ENCODE measurements around the gene TMPRSS13. TPM values are rescaled to one million over a fixed set of nuclear protein-coding genes. Genes with fewer than 3 reads are reported as not detected.

Gene TMPRSS13
- polyA plus RNA-seq, 2 of the 4 experiments (the other 2 are of a cell fraction), result not detected

- no peak overlapping the region for H3K27ac ChIP-seq
- no peaks in the 10 kb centered on the region for H3K9me3 ChIP-seq
- no peak overlapping the region for H3K4me3 ChIP-seq
- ATAC-seq, result no peak
- WGBS (ENCODE audit: missing lambda C conversion rate), result 54% methylated on average over 3 of the region's 4 CpGs
- no peak for TF ChIP-seq NR3C1 (IDR thresholded peaks at IDR 0.05)
- DNase-seq (ENCODE audit: low read depth in 1 of 2, low spot score in 1 of 2), result no peak
- no peak overlapping the region for H3K4me2 ChIP-seq
- no peaks in the 10 kb centered on the region for H3K4me1 ChIP-seq
- POLR2A ChIA-PET, result no interaction called here
- CTCF ChIA-PET, result interaction anchor here (0.8 to 1.3 kb wide), 4 partner anchors 13 to 497 kb away, joined by 3 to 5 read pairs (median 3); no protein-coding TSS in a partner anchor
- FAIRE-seq, result no peak
These were observed 5.9 kb downstream of the TMPRSS13 start for GRCh38 chr11:117923275-117923674.

DNA sequence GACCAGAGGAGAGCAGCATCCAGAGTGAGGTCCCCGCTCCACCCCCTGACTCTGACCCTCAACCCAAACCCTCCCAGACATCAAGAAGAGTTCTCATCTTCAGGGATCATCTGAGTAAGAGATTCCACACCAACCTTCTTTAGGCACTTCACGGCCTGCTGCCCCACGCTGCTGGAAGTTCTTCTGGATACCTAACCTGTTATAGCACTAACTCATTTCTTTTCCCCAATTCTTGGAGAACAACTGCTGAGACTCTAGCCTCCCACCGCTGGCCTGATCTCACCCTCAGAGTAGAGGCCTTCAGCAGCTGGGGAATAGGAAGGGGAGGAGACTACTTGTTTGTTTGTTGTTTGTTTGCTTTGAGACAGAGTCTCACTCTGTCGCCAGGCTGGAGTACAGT lies 7.3 kb downstream of the TMPRSS13 start:
- 72% methylated on average over 5 of the region's 5 CpGs for WGBS (ENCODE audit: missing lambda C conversion rate)
- CTCF ChIA-PET, result interaction anchor here (0.8 to 0.9 kb wide), 2 partner anchors 103 to 131 kb away, joined by 3 read pairs; no protein-coding TSS in a partner anchor
- DNase-seq (ENCODE audit: low read depth in 1 of 2, low spot score in 1 of 2) (no peak), FAIRE-seq (no peak), ATAC-seq (no peak)
- no peaks in the 10 kb centered on the region for H3K4me1 ChIP-seq
- no peak overlapping the region for H3K4me2 ChIP-seq
- no peak overlapping the region for H3K27ac ChIP-seq
- H3K4me3 ChIP-seq, result no peak overlapping the region
- H3K9me3 ChIP-seq, result no peaks in the 10 kb centered on the region
- TF ChIP-seq TFCP2L1 (CRISPR knock-in tag; IDR thresholded peaks at IDR 0.05) (no peak), MAFK (IDR thresholded peaks at IDR 0.05; ENCODE audit: partially characterized antibody) (no peak), KDM5A (IDR thresholded peaks at IDR 0.05) (no peak), RAD21 (conservative IDR thresholded peaks at IDR 0.05 in 1 of 2, IDR thresholded peaks at IDR 0.05 in 1 of 2) (no peak), EP300 (IDR thresholded peaks at IDR 0.05) (no peak), CHD4 (IDR thresholded peaks at IDR 0.05; ENCODE audit: borderline replicate concordance) (no peak), NPAS2 (CRISPR knock-in tag; IDR thresholded peaks at IDR 0.05; ENCODE audit: borderline replicate concordance) (no peak), FOSB (CRISPR knock-in tag; IDR thresholded peaks at IDR 0.05) (no peak), FOSL2 (IDR thresholded peaks at IDR 0.05) (no peak), FOSL2 (CRISPR knock-in tag; IDR thresholded peaks at IDR 0.05) (no peak), CBX2 (IDR thresholded peaks at IDR 0.05; ENCODE audit: borderline replicate concordance, low read depth) (no peak), MAX (IDR thresholded peaks at IDR 0.05) (no peak), BHLHE40 (IDR thresholded peaks at IDR 0.05; ENCODE audit: low read depth, low read length) (no peak), NFE2L2 (conservative IDR thresholded peaks at IDR 0.05; ENCODE audit: low read length) (no peak)
- TF ChIP-seq, protein P1, sequence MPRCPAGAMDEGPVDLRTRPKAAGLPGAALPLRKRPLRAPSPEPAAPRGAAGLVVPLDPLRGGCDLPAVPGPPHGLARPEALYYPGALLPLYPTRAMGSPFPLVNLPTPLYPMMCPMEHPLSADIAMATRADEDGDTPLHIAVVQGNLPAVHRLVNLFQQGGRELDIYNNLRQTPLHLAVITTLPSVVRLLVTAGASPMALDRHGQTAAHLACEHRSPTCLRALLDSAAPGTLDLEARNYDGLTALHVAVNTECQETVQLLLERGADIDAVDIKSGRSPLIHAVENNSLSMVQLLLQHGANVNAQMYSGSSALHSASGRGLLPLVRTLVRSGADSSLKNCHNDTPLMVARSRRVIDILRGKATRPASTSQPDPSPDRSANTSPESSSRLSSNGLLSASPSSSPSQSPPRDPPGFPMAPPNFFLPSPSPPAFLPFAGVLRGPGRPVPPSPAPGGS (IDR thresholded peaks at IDR 0.05), result no peak
- POLR2A ChIA-PET, result no interaction called here

- POLR2A ChIA-PET, result no interaction called here
- WGBS (ENCODE audit: missing lambda C conversion rate), result 89% methylated on average over 2 of the region's 2 CpGs
- no peak for FAIRE-seq
These were observed 7.7 kb downstream of the TMPRSS13 start for GRCh38 chr11:117921456-117921855.

GRCh38 chr11:117919781-117920221 lies 9.4 kb downstream of the TMPRSS13 start:
- no peak for ATAC-seq
- TF ChIP-seq HOXB13 (CRISPR knock-in tag; IDR thresholded peaks at IDR 0.05; ENCODE audit: low read depth), result no peak
- no peak for TF ChIP-seq HOXB5 (CRISPR knock-in tag; IDR thresholded peaks at IDR 0.05)
- TF ChIP-seq JUNB (IDR thresholded peaks at IDR 0.05), result no peak
- TF ChIP-seq EHF (CRISPR knock-in tag; IDR thresholded peaks at IDR 0.05), result no peak
- no peak for TF ChIP-seq NFE2L2 (conservative IDR thresholded peaks at IDR 0.05; ENCODE audit: low read length)
- TF ChIP-seq FOSB (CRISPR knock-in tag; IDR thresholded peaks at IDR 0.05), result no peak
- TF ChIP-seq PHF8 (IDR thresholded peaks at IDR 0.05; ENCODE audit: borderline replicate concordance, low read depth), result no peak
- TF ChIP-seq, protein P2, sequence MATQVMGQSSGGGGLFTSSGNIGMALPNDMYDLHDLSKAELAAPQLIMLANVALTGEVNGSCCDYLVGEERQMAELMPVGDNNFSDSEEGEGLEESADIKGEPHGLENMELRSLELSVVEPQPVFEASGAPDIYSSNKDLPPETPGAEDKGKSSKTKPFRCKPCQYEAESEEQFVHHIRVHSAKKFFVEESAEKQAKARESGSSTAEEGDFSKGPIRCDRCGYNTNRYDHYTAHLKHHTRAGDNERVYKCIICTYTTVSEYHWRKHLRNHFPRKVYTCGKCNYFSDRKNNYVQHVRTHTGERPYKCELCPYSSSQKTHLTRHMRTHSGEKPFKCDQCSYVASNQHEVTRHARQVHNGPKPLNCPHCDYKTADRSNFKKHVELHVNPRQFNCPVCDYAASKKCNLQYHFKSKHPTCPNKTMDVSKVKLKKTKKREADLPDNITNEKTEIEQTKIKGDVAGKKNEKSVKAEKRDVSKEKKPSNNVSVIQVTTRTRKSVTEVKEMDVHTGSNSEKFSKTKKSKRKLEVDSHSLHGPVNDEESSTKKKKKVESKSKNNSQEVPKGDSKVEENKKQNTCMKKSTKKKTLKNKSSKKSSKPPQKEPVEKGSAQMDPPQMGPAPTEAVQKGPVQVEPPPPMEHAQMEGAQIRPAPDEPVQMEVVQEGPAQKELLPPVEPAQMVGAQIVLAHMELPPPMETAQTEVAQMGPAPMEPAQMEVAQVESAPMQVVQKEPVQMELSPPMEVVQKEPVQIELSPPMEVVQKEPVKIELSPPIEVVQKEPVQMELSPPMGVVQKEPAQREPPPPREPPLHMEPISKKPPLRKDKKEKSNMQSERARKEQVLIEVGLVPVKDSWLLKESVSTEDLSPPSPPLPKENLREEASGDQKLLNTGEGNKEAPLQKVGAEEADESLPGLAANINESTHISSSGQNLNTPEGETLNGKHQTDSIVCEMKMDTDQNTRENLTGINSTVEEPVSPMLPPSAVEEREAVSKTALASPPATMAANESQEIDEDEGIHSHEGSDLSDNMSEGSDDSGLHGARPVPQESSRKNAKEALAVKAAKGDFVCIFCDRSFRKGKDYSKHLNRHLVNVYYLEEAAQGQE (IDR thresholded peaks at IDR 0.05), result no peak
- no peak for TF ChIP-seq CHD4 (IDR thresholded peaks at IDR 0.05; ENCODE audit: borderline replicate concordance)
- no peak for TF ChIP-seq ATOH8 (CRISPR knock-in tag; IDR thresholded peaks at IDR 0.05; ENCODE audit: low read depth)
- 11% methylated on average over 3 of the region's 4 CpGs for WGBS (ENCODE audit: missing lambda C conversion rate)
- H3K9me3 ChIP-seq, result no peaks in the 10 kb centered on the region
- H3K4me1 ChIP-seq, result no peaks in the 10 kb centered on the region
- DNase-seq (ENCODE audit: low read depth in 1 of 2, low spot score in 1 of 2), result no peak
- ChIA-PET POLR2A (no interaction called here), CTCF (interaction anchor here (1.0 to 3.2 kb wide), 5 partner anchors 12 to 134 kb away, joined by 3 to 10 read pairs (median 4); no protein-coding TSS in a partner anchor)
- no peak overlapping the region for H3K4me2 ChIP-seq
- H3K4me3 ChIP-seq, result no peak overlapping the region
- no peak overlapping the region for H3K27ac ChIP-seq
- no peak for FAIRE-seq

More at GRCh38 chr11:117921456-117921855, 7.7 kb downstream of the TMPRSS13 start:
- TF ChIP-seq ZSCAN20 (CRISPR knock-in tag; IDR thresholded peaks at IDR 0.05), result no peak
- TF ChIP-seq RNF2 (IDR thresholded peaks at IDR 0.05; ENCODE audit: borderline replicate concordance, low read depth), result no peak
- TF ChIP-seq BHLHE40 (IDR thresholded peaks at IDR 0.05; ENCODE audit: low read depth, low read length), result no peak
- TF ChIP-seq EHF (CRISPR knock-in tag; IDR thresholded peaks at IDR 0.05), result no peak
- no peak for TF ChIP-seq KDM1A (IDR thresholded peaks at IDR 0.05; ENCODE audit: low read depth)
- no peak overlapping the region for H3K4me2 ChIP-seq
- CTCF ChIA-PET, result interaction anchor here (0.8 to 3.2 kb wide), 3 partner anchors 26 to 113 kb away, joined by 3 to 10 read pairs (median 4); no protein-coding TSS in a partner anchor
- no peak overlapping the region for H3K27ac ChIP-seq
- DNase-seq (ENCODE audit: low read depth in 1 of 2, low spot score in 1 of 2), result no peak
- H3K9me3 ChIP-seq, result no peaks in the 10 kb centered on the region
- ATAC-seq, result no peak
- H3K4me3 ChIP-seq, result no peak overlapping the region
- H3K4me1 ChIP-seq, result no peaks in the 10 kb centered on the region

Measured in A549 (cell line).